ENCODE measurements around the gene AGBL4. TPM values are rescaled to one million over a fixed set of nuclear protein-coding genes. Genes with fewer than 3 reads are reported as not detected.

Gene AGBL4
- total RNA-seq, 1 donor from 2014 or later: 0.39 TPM

- Mint-ChIP-seq H3K27ac (no peak overlapping the region), H3K36me3 (no peaks in the 10 kb centered on the region)
- no peak for DNase-seq (ENCODE audit: extremely low spot score, unreplicated experiment)
Observed at GRCh38 chr1:49098866-49099265, 924.9 kb downstream of the AGBL4 start.

GRCh38 chr1:49086327-49086726 lies 937.4 kb downstream of the AGBL4 start:
- H3K4me3 Mint-ChIP-seq: no peak overlapping the region
- H3K36me3 Mint-ChIP-seq: no peaks in the 10 kb centered on the region
- peaks cover 8% of the 10 kb centered on the region for H3K9me3 Mint-ChIP-seq
- no peak overlapping the region for H3K27ac Mint-ChIP-seq
- H3K4me1 Mint-ChIP-seq (ENCODE audit: unreplicated experiment): no peaks in the 10 kb centered on the region
- TF ChIP-seq CTCF (conservative IDR thresholded peaks at IDR 0.05): no peak
- DNase-seq (ENCODE audit: extremely low spot score, unreplicated experiment): no peak
- no peaks in the 10 kb centered on the region for H3K27me3 Mint-ChIP-seq

More at GRCh38 chr1:49098866-49099265, 924.9 kb downstream of the AGBL4 start:
- no peaks in the 10 kb centered on the region for H3K4me1 Mint-ChIP-seq (ENCODE audit: unreplicated experiment)
- no peak overlapping the region for H3K4me3 Mint-ChIP-seq
- H3K27me3 Mint-ChIP-seq: no peaks in the 10 kb centered on the region
- no peak for TF ChIP-seq CTCF (conservative IDR thresholded peaks at IDR 0.05)
- peaks cover 7% of the 10 kb centered on the region for H3K9me3 Mint-ChIP-seq

GRCh38 chr1:49085079-49085478 lies 938.7 kb downstream of the AGBL4 start:
- Mint-ChIP-seq H3K27ac (no peak overlapping the region), H3K36me3 (no peaks in the 10 kb centered on the region), H3K4me3 (no peak overlapping the region), H3K4me1 (ENCODE audit: unreplicated experiment) (no peaks in the 10 kb centered on the region), H3K9me3 (peaks cover 8% of the 10 kb centered on the region), H3K27me3 (no peaks in the 10 kb centered on the region)
- TF ChIP-seq CTCF (conservative IDR thresholded peaks at IDR 0.05): no peak
- no peak for DNase-seq (ENCODE audit: extremely low spot score, unreplicated experiment)

DNA sequence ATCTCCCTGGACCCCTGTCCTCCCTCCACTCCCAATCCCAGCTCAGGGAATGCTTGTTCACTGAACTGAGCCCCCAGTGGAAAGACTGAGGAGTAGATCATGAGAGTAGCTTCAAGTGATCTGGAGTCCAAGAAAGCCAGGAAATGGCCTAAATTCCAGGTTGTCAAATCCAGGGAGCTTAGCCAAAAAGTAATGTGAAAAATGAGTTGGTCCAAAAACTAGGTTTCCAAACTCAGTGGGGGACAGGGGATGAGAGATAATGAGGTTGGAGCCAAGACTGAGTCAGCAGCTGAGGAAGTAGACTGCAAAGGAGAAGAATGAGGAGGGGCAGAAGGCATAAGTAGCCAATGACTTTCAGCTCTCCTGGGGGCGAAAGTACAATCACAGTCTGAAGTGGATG lies 963.0 kb downstream of the AGBL4 start:
- Mint-ChIP-seq H3K27ac (no peak overlapping the region), H3K27me3 (no peaks in the 10 kb centered on the region), H3K4me1 (ENCODE audit: unreplicated experiment) (no peaks in the 10 kb centered on the region), H3K36me3 (no peaks in the 10 kb centered on the region), H3K4me3 (no peak overlapping the region), H3K9me3 (peaks cover 9% of the 10 kb centered on the region)
- no peak for TF ChIP-seq CTCF (conservative IDR thresholded peaks at IDR 0.05)
- DNase-seq (ENCODE audit: extremely low spot score, unreplicated experiment): no peak

GRCh38 chr1:49059087-49059486 lies 964.7 kb downstream of the AGBL4 start:
- Mint-ChIP-seq H3K4me1 (ENCODE audit: unreplicated experiment) (no peaks in the 10 kb centered on the region), H3K9me3 (peaks cover 9% of the 10 kb centered on the region)

More at GRCh38 chr1:49059087-49059486, 964.7 kb downstream of the AGBL4 start:
- no peaks in the 10 kb centered on the region for H3K36me3 Mint-ChIP-seq
- no peak overlapping the region for H3K27ac Mint-ChIP-seq
- DNase-seq (ENCODE audit: extremely low spot score, unreplicated experiment): no peak
- no peak for TF ChIP-seq CTCF (conservative IDR thresholded peaks at IDR 0.05)
- no peak overlapping the region for H3K4me3 Mint-ChIP-seq
- H3K27me3 Mint-ChIP-seq: no peaks in the 10 kb centered on the region
